Measurements from ENCODE around the gene TMSB4X.

DNA sequence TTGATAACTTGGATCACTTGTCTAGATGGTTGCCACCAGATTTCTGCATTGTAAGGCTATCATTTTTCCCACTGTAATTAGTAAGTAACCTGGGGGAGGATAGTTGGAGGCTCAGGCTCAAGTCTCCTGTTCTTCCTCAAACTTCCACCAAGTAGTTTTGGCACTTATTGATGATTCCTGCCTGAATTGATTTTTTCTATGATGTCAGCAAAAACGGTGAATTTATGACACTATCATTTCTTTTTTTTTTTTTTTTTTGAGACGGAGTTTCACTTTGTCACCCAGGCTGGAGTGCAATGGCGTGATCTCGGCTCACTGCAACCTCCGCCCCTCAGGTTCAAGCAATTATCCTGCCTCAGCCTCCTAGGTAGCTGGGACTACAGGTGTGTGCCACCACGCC lies 12.4 kb downstream of the TMSB4X start:
- TF ChIP-seq CTCF (IDR thresholded peaks at IDR 0.05; ENCODE audit: control extremely low read depth in 1 of 3, insufficient read depth in 1 of 3, low read depth in 1 of 3, low read length in 3 of 3) (no peak), RFX5 (IDR thresholded peaks at IDR 0.05; ENCODE audit: borderline replicate concordance, low read depth, low read length) (no peak), POLR2A (IDR thresholded peaks at IDR 0.05; ENCODE audit: control extremely low read depth in 1 of 2, low read depth in 2 of 2, low read length in 2 of 2) (no peak), POLR2AphosphoS5 (IDR thresholded peaks at IDR 0.05; ENCODE audit: low read depth, low read length) (no peak), EZH2 (IDR thresholded peaks at IDR 0.05; ENCODE audit: low read depth, low read length, severe bottlenecking) (no peak), EP300 (IDR thresholded peaks at IDR 0.05; ENCODE audit: borderline replicate concordance in 1 of 2, low read depth in 2 of 2, low read length in 2 of 2) (no peak), TCF12 (IDR thresholded peaks at IDR 0.05; ENCODE audit: low read depth, low read length) (no peak), RXRA (IDR thresholded peaks at IDR 0.05; ENCODE audit: insufficient read depth, low read depth, low read length) (no peak), RNF2 (IDR thresholded peaks at IDR 0.05; ENCODE audit: borderline replicate concordance, low read depth, low read length, missing control alignments, poor library complexity, severe bottlenecking) (no peak), HDAC6 (IDR thresholded peaks at IDR 0.05; ENCODE audit: low read depth, low read length) (no peak), USF2 (IDR thresholded peaks at IDR 0.05; ENCODE audit: low read length) (no peak), GABPA (IDR thresholded peaks at IDR 0.05; ENCODE audit: borderline replicate concordance, insufficient read depth, low read length) (no peak)
- TF ChIP-seq, protein P1, sequence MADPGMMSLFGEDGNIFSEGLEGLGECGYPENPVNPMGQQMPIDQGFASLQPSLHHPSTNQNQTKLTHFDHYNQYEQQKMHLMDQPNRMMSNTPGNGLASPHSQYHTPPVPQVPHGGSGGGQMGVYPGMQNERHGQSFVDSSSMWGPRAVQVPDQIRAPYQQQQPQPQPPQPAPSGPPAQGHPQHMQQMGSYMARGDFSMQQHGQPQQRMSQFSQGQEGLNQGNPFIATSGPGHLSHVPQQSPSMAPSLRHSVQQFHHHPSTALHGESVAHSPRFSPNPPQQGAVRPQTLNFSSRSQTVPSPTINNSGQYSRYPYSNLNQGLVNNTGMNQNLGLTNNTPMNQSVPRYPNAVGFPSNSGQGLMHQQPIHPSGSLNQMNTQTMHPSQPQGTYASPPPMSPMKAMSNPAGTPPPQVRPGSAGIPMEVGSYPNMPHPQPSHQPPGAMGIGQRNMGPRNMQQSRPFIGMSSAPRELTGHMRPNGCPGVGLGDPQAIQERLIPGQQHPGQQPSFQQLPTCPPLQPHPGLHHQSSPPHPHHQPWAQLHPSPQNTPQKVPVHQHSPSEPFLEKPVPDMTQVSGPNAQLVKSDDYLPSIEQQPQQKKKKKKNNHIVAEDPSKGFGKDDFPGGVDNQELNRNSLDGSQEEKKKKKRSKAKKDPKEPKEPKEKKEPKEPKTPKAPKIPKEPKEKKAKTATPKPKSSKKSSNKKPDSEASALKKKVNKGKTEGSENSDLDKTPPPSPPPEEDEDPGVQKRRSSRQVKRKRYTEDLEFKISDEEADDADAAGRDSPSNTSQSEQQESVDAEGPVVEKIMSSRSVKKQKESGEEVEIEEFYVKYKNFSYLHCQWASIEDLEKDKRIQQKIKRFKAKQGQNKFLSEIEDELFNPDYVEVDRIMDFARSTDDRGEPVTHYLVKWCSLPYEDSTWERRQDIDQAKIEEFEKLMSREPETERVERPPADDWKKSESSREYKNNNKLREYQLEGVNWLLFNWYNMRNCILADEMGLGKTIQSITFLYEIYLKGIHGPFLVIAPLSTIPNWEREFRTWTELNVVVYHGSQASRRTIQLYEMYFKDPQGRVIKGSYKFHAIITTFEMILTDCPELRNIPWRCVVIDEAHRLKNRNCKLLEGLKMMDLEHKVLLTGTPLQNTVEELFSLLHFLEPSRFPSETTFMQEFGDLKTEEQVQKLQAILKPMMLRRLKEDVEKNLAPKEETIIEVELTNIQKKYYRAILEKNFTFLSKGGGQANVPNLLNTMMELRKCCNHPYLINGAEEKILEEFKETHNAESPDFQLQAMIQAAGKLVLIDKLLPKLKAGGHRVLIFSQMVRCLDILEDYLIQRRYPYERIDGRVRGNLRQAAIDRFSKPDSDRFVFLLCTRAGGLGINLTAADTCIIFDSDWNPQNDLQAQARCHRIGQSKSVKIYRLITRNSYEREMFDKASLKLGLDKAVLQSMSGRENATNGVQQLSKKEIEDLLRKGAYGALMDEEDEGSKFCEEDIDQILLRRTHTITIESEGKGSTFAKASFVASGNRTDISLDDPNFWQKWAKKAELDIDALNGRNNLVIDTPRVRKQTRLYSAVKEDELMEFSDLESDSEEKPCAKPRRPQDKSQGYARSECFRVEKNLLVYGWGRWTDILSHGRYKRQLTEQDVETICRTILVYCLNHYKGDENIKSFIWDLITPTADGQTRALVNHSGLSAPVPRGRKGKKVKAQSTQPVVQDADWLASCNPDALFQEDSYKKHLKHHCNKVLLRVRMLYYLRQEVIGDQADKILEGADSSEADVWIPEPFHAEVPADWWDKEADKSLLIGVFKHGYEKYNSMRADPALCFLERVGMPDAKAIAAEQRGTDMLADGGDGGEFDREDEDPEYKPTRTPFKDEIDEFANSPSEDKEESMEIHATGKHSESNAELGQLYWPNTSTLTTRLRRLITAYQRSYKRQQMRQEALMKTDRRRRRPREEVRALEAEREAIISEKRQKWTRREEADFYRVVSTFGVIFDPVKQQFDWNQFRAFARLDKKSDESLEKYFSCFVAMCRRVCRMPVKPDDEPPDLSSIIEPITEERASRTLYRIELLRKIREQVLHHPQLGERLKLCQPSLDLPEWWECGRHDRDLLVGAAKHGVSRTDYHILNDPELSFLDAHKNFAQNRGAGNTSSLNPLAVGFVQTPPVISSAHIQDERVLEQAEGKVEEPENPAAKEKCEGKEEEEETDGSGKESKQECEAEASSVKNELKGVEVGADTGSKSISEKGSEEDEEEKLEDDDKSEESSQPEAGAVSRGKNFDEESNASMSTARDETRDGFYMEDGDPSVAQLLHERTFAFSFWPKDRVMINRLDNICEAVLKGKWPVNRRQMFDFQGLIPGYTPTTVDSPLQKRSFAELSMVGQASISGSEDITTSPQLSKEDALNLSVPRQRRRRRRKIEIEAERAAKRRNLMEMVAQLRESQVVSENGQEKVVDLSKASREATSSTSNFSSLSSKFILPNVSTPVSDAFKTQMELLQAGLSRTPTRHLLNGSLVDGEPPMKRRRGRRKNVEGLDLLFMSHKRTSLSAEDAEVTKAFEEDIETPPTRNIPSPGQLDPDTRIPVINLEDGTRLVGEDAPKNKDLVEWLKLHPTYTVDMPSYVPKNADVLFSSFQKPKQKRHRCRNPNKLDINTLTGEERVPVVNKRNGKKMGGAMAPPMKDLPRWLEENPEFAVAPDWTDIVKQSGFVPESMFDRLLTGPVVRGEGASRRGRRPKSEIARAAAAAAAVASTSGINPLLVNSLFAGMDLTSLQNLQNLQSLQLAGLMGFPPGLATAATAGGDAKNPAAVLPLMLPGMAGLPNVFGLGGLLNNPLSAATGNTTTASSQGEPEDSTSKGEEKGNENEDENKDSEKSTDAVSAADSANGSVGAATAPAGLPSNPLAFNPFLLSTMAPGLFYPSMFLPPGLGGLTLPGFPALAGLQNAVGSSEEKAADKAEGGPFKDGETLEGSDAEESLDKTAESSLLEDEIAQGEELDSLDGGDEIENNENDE (IDR thresholded peaks at IDR 0.05; ENCODE audit: insufficient replicate concordance, low read length), result no peak

Data from H1 (cell line).